ENCODE measurements around the gene GNG4.

DNA sequence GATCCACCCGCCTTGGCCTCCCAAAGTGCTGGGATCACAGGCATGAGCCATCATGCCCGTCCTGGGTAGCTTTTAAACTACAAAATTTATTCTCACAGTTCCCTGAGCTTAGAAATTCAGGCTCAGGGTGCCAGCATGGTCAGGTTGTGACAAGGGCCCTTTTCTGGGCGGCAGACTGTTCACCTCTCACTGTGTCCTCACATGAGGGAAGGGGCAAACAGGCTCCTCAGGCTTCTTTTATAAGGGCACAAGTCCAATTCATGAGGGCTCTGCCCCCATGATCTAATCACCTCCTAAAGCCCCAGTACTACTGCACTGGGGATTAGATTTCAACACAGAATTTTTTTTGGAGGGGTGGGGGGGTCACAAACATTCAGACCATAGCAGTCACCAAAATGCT is 36.8 kb downstream of the GNG4 start:
- TF ChIP-seq, protein P1, sequence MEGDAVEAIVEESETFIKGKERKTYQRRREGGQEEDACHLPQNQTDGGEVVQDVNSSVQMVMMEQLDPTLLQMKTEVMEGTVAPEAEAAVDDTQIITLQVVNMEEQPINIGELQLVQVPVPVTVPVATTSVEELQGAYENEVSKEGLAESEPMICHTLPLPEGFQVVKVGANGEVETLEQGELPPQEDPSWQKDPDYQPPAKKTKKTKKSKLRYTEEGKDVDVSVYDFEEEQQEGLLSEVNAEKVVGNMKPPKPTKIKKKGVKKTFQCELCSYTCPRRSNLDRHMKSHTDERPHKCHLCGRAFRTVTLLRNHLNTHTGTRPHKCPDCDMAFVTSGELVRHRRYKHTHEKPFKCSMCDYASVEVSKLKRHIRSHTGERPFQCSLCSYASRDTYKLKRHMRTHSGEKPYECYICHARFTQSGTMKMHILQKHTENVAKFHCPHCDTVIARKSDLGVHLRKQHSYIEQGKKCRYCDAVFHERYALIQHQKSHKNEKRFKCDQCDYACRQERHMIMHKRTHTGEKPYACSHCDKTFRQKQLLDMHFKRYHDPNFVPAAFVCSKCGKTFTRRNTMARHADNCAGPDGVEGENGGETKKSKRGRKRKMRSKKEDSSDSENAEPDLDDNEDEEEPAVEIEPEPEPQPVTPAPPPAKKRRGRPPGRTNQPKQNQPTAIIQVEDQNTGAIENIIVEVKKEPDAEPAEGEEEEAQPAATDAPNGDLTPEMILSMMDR (conservative IDR thresholded peaks at IDR 0.05; ENCODE audit: low read length) = no peak
- no peak for TF ChIP-seq EZH2phosphoT487 (IDR thresholded peaks at IDR 0.05; ENCODE audit: borderline replicate concordance)

Measured in Loucy (cell line).